SH-SY5Y (cell line): ENCODE results near the gene MXRA7.

Source experiments
- GATA2 ChIP-seq: IDR thresholded peaks from 2 replicates; pipeline ENCODE4 v1.6.1; 2011; ENCODE audit warnings: mild to moderate bottlenecking, low read depth, low read length
- GATA3 ChIP-seq: IDR thresholded peaks from 2 replicates; pipeline ENCODE4 v1.6.1; 2011; ENCODE audit warnings: low read depth, mild to moderate bottlenecking, low read length, moderate library complexity

GRCh38 chr17:76695059-76695831 lies 15.5 kb downstream of the MXRA7 start:
- TF ChIP-seq GATA3: no peak
- TF ChIP-seq GATA2: no peak
